ENCODE results near the gene CBLIF. TPM values are rescaled to one million over a fixed set of nuclear protein-coding genes. Genes with fewer than 3 reads are reported as not detected.

Gene CBLIF
- total RNA-seq, 1 donor from 2014 or later: 54.6 TPM

DNA sequence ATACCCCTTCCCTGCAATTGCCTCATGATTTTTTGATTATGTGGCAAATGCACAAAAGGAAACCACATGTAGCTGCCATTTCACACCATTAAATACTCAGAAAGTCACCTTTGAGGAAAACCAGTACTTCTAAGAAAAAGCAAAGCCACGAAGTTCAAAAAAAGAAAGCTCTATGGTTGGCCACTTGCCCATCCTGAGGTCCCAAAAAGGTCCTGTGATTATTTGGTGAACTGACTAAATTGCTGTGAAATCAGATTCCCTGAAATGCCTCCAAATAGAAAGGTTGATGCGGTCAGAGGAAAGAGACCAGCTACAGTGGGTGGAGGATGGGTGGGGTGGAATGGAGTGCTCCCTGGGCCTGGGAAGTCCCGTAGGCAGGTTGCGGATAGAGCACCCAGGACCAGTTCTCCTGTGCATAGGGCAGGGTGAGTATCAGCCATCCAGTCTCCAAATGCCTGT is 61.6 kb downstream of the CBLIF start:
- H3K4me3 Mint-ChIP-seq: no peak overlapping the region
- peaks cover 5% of the 10 kb centered on the region for H3K4me1 Mint-ChIP-seq (ENCODE audit: unreplicated experiment)
- TF ChIP-seq, protein P1, sequence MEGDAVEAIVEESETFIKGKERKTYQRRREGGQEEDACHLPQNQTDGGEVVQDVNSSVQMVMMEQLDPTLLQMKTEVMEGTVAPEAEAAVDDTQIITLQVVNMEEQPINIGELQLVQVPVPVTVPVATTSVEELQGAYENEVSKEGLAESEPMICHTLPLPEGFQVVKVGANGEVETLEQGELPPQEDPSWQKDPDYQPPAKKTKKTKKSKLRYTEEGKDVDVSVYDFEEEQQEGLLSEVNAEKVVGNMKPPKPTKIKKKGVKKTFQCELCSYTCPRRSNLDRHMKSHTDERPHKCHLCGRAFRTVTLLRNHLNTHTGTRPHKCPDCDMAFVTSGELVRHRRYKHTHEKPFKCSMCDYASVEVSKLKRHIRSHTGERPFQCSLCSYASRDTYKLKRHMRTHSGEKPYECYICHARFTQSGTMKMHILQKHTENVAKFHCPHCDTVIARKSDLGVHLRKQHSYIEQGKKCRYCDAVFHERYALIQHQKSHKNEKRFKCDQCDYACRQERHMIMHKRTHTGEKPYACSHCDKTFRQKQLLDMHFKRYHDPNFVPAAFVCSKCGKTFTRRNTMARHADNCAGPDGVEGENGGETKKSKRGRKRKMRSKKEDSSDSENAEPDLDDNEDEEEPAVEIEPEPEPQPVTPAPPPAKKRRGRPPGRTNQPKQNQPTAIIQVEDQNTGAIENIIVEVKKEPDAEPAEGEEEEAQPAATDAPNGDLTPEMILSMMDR (conservative IDR thresholded peaks at IDR 0.05): no peak
- peaks cover 5% of the 10 kb centered on the region for H3K9me3 Mint-ChIP-seq
- no peak for DNase-seq (ENCODE audit: extremely low spot score, unreplicated experiment)
- peaks cover 15% of the 10 kb centered on the region for H3K36me3 Mint-ChIP-seq
- no peak overlapping the region for H3K27ac Mint-ChIP-seq
- H3K27me3 Mint-ChIP-seq: no peaks in the 10 kb centered on the region

DNA sequence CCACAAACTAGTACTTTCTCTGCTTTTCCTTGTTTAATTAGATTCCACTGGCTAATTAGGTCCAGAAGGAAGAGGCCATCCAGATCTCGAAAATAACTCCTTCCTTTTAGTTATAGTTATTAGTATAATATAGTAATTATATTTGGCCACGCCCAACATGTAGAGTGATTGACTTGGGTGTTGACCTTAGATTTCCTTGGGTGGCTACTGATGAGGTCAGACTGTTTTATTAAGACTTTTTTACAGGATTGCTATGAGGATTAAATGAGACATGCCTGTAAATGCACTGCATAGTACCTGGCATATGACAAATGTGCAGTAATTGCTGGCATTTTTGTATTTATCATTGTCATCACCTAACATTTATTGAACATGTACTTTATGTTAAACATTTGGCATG is 63.2 kb downstream of the CBLIF start:
- no peak for DNase-seq (ENCODE audit: extremely low spot score, unreplicated experiment)
- TF ChIP-seq, protein P1 (conservative IDR thresholded peaks at IDR 0.05): no peak
- peaks cover 5% of the 10 kb centered on the region for H3K9me3 Mint-ChIP-seq
- H3K27ac Mint-ChIP-seq: no peak overlapping the region
- H3K4me1 Mint-ChIP-seq (ENCODE audit: unreplicated experiment): peaks cover under 1% of the 10 kb centered on the region
- no peaks in the 10 kb centered on the region for H3K27me3 Mint-ChIP-seq
- H3K36me3 Mint-ChIP-seq: peaks cover 12% of the 10 kb centered on the region
- H3K4me3 Mint-ChIP-seq: no peak overlapping the region

DNA sequence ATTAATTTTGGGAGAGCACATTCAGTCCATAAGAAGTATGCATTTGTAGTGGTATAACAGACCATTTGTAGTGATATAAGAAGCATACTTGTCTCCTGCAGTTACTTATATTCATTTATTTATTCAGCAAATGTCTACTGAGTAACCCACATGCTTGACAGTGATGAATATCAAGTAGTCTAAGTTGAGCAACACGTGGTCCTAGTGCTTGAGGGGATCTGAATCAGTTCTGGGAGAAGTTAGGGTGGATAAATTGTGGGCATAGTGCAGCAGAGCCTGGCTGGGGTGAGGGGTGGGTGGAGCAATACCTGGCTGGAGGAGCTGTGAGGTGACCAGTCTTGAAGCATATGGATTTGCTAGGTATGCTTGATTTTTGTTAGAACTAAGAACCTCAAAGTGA is 65.8 kb downstream of the CBLIF start:
- Mint-ChIP-seq H3K27me3 (no peaks in the 10 kb centered on the region), H3K4me1 (ENCODE audit: unreplicated experiment) (peaks cover 6% of the 10 kb centered on the region), H3K36me3 (peaks cover 11% of the 10 kb centered on the region), H3K9me3 (peaks cover 4% of the 10 kb centered on the region), H3K27ac (peak overlapping the region; percentile 42), H3K4me3 (no peak overlapping the region)
- DNase-seq (ENCODE audit: extremely low spot score, unreplicated experiment): no peak
- TF ChIP-seq, protein P1 (conservative IDR thresholded peaks at IDR 0.05): no peak

Other genes with a start within 250 kb of the CBLIF start
- 42.4 and 44.5 TPM in 2 replicates for gene OSBP, start 229.7 kb downstream of the CBLIF start, total RNA-seq (ENCODE audit: low replicate concordance)
- 35.0 and 37.4 TPM in 2 replicates for gene PATL1, start 176.5 kb downstream of the CBLIF start, total RNA-seq (ENCODE audit: low replicate concordance)
- not detected in 2 replicates for gene OR10V1, start 131.7 kb downstream of the CBLIF start, total RNA-seq (ENCODE audit: low replicate concordance)
- 44.6 and 75.8 TPM in 2 replicates for gene STX3, start 90.1 kb downstream of the CBLIF start, total RNA-seq (ENCODE audit: low replicate concordance)
- gene MRPL16, start 34.7 kb downstream of the CBLIF start, total RNA-seq (ENCODE audit: low replicate concordance): 46.2 and 67.1 TPM in 2 replicates
- gene TCN1, start 21.0 kb upstream of the CBLIF start, total RNA-seq (ENCODE audit: low replicate concordance): 19.3 and 269 TPM in 2 replicates
- not detected in 2 replicates for gene OOSP3, start 33.3 kb upstream of the CBLIF start, total RNA-seq (ENCODE audit: low replicate concordance)
- gene OOSP1, start 92.9 kb upstream of the CBLIF start, total RNA-seq (ENCODE audit: low replicate concordance): not detected in 2 replicates
- not detected in 2 replicates for gene OOSP4A, start 118.5 kb upstream of the CBLIF start, total RNA-seq (ENCODE audit: low replicate concordance)
- gene OOSP4B, start 171.7 kb upstream of the CBLIF start, total RNA-seq (ENCODE audit: low replicate concordance): not detected in 2 replicates
- not detected in 2 replicates for gene OOSP2, start 194.9 kb upstream of the CBLIF start, total RNA-seq (ENCODE audit: low replicate concordance)
- gene MS4A3, start 211.2 kb upstream of the CBLIF start, total RNA-seq (ENCODE audit: low replicate concordance): not detected in 2 replicates
- not detected in 2 replicates for gene MS4A2, start 243.2 kb upstream of the CBLIF start, total RNA-seq (ENCODE audit: low replicate concordance)

Data from type B pancreatic cell (in vitro differentiated cells).